Smooth muscle cell (in vitro differentiated cells): ENCODE results near the gene APBB2. TPM values are rescaled to one million over a fixed set of nuclear protein-coding genes. Genes with fewer than 3 reads are reported as not detected.

Experiments used
- DNase-seq: peaks from one replicate; lab custom pipeline; 2025; ENCODE audit not compliant: unreplicated experiment; lab: John Stamatoyannopoulos, UW
- H2AFZ ChIP-seq: fragments of 200-600 bp; sonication (generic); 2 replicates; pipeline ENCODE4 v1.6.0; 2016; ENCODE audit warnings: antibody characterized with exemption, low read depth, mild to moderate bottlenecking
- H3F3A ChIP-seq: fragments of 200-600 bp; sonication (generic); 2 replicates; pipeline ENCODE4 v1.6.0; 2017; ENCODE audit warnings: antibody characterized with exemption, low read depth
- H3K27ac ChIP-seq: fragments of 200-600 bp; sonication (generic); 2 replicates; pipeline ENCODE4 v1.5.1; 2016; ENCODE audit warnings: low read depth, mild to moderate bottlenecking
- H3K27me3 ChIP-seq: fragments of 200-600 bp; sonication (generic); 2 replicates; pipeline ENCODE4 v1.6.1; 2016; ENCODE audit warnings: low read depth, mild to moderate bottlenecking
- H3K36me3 ChIP-seq: fragments of 200-600 bp; sonication (generic); 2 replicates; pipeline ENCODE4 v1.5.1; 2016; ENCODE audit warnings: low read depth
- H3K4me1 ChIP-seq: fragments of 200-600 bp; sonication (generic); 2 replicates; pipeline ENCODE4 v1.5.1; 2016; ENCODE audit warnings: low read depth
- H3K4me2 ChIP-seq: fragments of 200-600 bp; sonication (generic); 2 replicates; pipeline ENCODE4 v1.6.0; 2016; ENCODE audit warnings: mild to moderate bottlenecking
- H3K4me3 ChIP-seq: fragments of 200-600 bp; sonication (generic); 2 replicates; pipeline ENCODE4 v1.5.1; 2016; ENCODE audit warnings: mild to moderate bottlenecking
- H3K79me2 ChIP-seq: fragments of 200-600 bp; sonication (generic); 2 replicates; pipeline ENCODE4 v1.6.0; 2016; ENCODE audit warnings: low read depth, mild to moderate bottlenecking
- H3K9ac ChIP-seq: fragments of 200-600 bp; sonication (generic); 2 replicates; pipeline ENCODE4 v1.6.0; 2016; ENCODE audit warnings: low read depth
- H3K9me3 ChIP-seq: fragments of 200-600 bp; sonication (generic); replicated peaks from 2 replicates; pipeline ENCODE4 v1.5.1; 2016; ENCODE audit warnings: low read depth
- H4K20me1 ChIP-seq: fragments of 200-600 bp; sonication (generic); 2 replicates; pipeline ENCODE4 v1.6.0; 2016; ENCODE audit warnings: low read depth
- WGBS: methylation state at CpG from one replicate; pipeline ENCODE4 v1.1.7; 2016; ENCODE audit warnings: low lambda C conversion rate; 5-methylcytosine and 5-hydroxymethylcytosine counted together
- polyA plus RNA-seq: library from polyadenylated mRNA; unstranded; fragments of >200 nt; fragmentation: Nextera tagmentation; extraction: Ambion mirVana; gene quantifications from 2 replicates; pipeline ENCODE4 v1.2.1, GENCODE V29; 2016
- total RNA-seq: library from RNA; depleted of rRNA; stranded (reverse); fragments of >200 nt; gene quantifications from 2 replicates; pipeline ENCODE4 v1.2.3, GENCODE V29; 2014
- TF ChIP-seq, protein P1 (sequence below): fragments of 200-600 bp; sonication (generic); IDR thresholded peaks from 2 replicates; pipeline ENCODE4 v1.5.1; 2017; ENCODE audit warnings: borderline replicate concordance, mild to moderate bottlenecking, antibody characterized with exemption; ENCODE audit not compliant: insufficient read depth, poor library complexity, severe bottlenecking

Gene APBB2
- total and polyA plus RNA-seq, 2 experiments from 2014 or later, result 22.1 to 60.9 TPM

DNA sequence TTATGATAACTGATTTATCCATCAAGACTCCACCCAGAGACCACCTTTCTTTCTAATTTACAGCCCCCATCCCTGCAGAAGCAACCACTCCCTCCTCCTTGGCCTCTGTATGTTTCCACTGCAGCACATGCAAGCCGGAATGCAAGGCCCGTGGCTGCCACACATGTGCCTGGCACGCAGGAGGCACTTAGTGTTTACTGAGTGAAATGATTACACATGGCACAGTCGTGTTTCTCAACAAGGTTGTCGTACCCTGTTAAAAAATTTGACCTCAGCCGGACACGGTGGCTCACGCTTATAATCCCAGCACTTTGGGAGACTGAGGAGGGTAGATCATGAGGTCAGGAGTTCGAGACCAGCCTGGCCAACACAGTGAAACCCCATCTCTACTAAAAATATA lies 104.3 kb downstream of the APBB2 start:
- no peak overlapping the region for H3K9ac ChIP-seq
- peaks cover 49% of the 10 kb centered on the region for H3K79me2 ChIP-seq
- H2AFZ ChIP-seq, result no peak overlapping the region
- WGBS, result 96% methylated on average over 9 of the region's 9 CpGs
- H4K20me1 ChIP-seq, result peaks cover 25% of the 10 kb centered on the region
- H3K4me3 ChIP-seq, result no peak overlapping the region
- H3K9me3 ChIP-seq, result no peaks in the 10 kb centered on the region
- no peak overlapping the region for H3K27ac ChIP-seq
- no peak overlapping the region for H3K4me2 ChIP-seq
- no peaks in the 10 kb centered on the region for H3F3A ChIP-seq
- DNase-seq, result no peak
- no peaks in the 10 kb centered on the region for H3K36me3 ChIP-seq
- TF ChIP-seq, protein P1, sequence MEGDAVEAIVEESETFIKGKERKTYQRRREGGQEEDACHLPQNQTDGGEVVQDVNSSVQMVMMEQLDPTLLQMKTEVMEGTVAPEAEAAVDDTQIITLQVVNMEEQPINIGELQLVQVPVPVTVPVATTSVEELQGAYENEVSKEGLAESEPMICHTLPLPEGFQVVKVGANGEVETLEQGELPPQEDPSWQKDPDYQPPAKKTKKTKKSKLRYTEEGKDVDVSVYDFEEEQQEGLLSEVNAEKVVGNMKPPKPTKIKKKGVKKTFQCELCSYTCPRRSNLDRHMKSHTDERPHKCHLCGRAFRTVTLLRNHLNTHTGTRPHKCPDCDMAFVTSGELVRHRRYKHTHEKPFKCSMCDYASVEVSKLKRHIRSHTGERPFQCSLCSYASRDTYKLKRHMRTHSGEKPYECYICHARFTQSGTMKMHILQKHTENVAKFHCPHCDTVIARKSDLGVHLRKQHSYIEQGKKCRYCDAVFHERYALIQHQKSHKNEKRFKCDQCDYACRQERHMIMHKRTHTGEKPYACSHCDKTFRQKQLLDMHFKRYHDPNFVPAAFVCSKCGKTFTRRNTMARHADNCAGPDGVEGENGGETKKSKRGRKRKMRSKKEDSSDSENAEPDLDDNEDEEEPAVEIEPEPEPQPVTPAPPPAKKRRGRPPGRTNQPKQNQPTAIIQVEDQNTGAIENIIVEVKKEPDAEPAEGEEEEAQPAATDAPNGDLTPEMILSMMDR, result no peak
- H3K27me3 ChIP-seq, result no peaks in the 10 kb centered on the region
- H3K4me1 ChIP-seq, result no peaks in the 10 kb centered on the region

DNA sequence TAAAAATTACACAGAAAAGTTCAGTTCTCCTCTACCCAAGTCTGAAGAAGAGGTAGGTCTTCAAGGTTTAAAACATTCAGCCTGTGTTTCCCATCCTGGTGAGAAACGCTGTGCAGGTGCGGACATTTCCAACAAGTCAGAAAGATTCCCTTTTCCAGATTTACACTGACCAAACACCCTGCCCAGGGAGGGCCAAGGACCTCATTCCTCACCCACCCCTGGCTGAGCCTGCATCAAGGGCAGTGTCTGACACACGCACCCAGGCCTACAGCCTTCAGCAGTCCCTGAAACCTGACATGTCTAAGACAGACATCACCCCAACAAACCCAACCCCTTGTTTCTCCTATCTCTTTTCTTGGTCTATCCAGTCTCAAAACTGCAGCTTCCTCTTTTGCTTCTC lies 105.9 kb downstream of the APBB2 start:
- Histone ChIP-seq H3K36me3 (no peaks in the 10 kb centered on the region), H3K27me3 (no peaks in the 10 kb centered on the region), H4K20me1 (peaks cover 28% of the 10 kb centered on the region), H2AFZ (no peak overlapping the region), H3K9me3 (no peaks in the 10 kb centered on the region), H3K4me1 (peaks cover 2% of the 10 kb centered on the region), H3K4me3 (no peak overlapping the region), H3K27ac (no peak overlapping the region), H3F3A (no peaks in the 10 kb centered on the region), H3K9ac (no peak overlapping the region), H3K79me2 (peaks cover 48% of the 10 kb centered on the region), H3K4me2 (no peak overlapping the region)
- TF ChIP-seq, protein P1, result no peak
- WGBS, result 97% methylated on average over 3 of the region's 3 CpGs
- DNase-seq, result no peak

DNA sequence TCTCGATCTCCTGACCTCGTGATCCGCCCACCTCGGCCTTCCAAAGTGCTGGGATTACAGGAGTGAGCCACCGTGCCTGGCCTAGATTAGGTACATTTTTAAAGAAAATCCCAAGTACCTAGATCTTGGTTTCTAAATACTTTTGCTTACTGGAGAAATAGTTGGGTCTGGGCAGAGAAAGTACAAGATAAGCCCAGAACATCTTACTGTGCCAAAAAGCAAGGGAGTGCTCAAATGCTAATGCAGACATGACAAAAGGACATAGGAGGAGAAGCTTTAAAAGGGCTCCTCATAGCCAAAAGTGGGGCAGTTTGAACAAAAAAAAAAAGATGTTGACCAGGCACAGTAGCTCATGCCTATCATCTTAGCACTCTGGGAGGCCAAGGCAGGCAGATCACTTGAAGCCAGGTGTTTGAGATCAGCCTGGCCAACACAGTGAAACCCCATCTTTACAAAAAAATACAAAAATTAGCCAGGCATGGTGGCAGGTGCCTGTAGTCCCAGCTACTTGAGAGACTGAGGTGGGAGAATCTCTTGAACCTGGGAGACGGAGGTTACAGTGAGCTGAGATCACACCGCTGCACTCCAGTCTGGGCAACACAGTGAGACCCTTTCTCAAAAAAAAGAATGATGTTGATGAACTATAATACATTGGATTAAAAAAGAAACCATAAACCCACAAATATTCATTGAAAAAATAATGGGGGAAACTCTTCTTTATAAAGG lies 107.5 kb downstream of the APBB2 start:
- DNase-seq, result no peak
- Histone ChIP-seq H3K4me1 (peaks cover 4% of the 10 kb centered on the region), H3K27ac (no peak overlapping the region), H3K9me3 (no peaks in the 10 kb centered on the region), H3K9ac (no peak overlapping the region), H3K79me2 (peaks cover 48% of the 10 kb centered on the region), H3K4me2 (no peak overlapping the region), H3F3A (no peaks in the 10 kb centered on the region), H3K27me3 (no peaks in the 10 kb centered on the region), H2AFZ (no peak overlapping the region), H3K36me3 (no peaks in the 10 kb centered on the region), H3K4me3 (no peak overlapping the region), H4K20me1 (peaks cover 30% of the 10 kb centered on the region)
- TF ChIP-seq, protein P1, result no peak
- 97% methylated on average over 7 of the region's 7 CpGs for WGBS

DNA sequence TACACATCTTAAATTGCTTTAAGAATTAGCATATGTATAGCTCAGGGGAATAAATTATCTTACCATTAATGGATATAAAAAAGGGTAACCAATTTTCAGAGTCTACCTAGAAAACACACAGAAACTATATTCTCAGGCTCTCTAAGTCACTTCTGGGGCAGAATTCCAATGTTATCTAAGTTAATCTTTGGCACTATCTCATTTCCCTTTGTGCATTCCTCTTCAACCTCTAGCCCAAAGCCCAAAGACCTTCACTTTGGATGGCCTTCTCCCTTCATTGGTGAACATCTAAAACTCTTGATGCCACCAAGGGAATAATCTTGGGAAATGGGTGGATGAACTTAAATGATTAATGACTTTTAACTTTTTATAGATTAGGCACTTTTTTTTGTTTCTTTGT lies 108.3 kb downstream of the APBB2 start:
- Histone ChIP-seq H3K4me1 (peaks cover 4% of the 10 kb centered on the region), H3K27ac (no peak overlapping the region), H3K9ac (no peak overlapping the region), H3K27me3 (no peaks in the 10 kb centered on the region), H3K4me2 (no peak overlapping the region), H3K36me3 (no peaks in the 10 kb centered on the region), H3K4me3 (no peak overlapping the region), H4K20me1 (peaks cover 23% of the 10 kb centered on the region), H3K9me3 (no peaks in the 10 kb centered on the region), H3K79me2 (peaks cover 40% of the 10 kb centered on the region), H3F3A (no peaks in the 10 kb centered on the region), H2AFZ (no peak overlapping the region)
- TF ChIP-seq, protein P1, result no peak
- no peak for DNase-seq
